ACC112 (cell line): ENCODE measurements around the gene VASH2.

Experiments
- H2AFZ ChIP-seq: fragments of 200-600 bp; sonication (generic); one replicate; pipeline ENCODE4 v1.6.0; 2017; ENCODE audit warnings: antibody characterized with exemption, low read length; ENCODE audit not compliant: unreplicated experiment
- H3K27ac ChIP-seq: fragments of 200-600 bp; sonication (generic); 2 replicates; pipeline ENCODE4 v1.5.1; 2014; ENCODE audit warnings: low read depth, mild to moderate bottlenecking, antibody characterized with exemption, low read length, moderate library complexity
- H3K27me3 ChIP-seq: fragments of 200-600 bp; sonication (generic); 2 replicates; pipeline ENCODE4 v1.6.1; 2014; ENCODE audit warnings: mild to moderate bottlenecking, antibody characterized with exemption, low read length, moderate library complexity, mixed read lengths; ENCODE audit not compliant: insufficient read depth
- H3K36me3 ChIP-seq: fragments of 200-600 bp; sonication (generic); 2 replicates; pipeline ENCODE4 v1.6.1; 2016; ENCODE audit warnings: mild to moderate bottlenecking, antibody characterized with exemption, low read length, moderate library complexity, mixed read lengths; ENCODE audit not compliant: insufficient read depth
- H3K4me1 ChIP-seq: fragments of 200-600 bp; sonication (generic); one replicate; pipeline ENCODE4 v1.6.1; 2016; ENCODE audit warnings: low read length, mixed read lengths; ENCODE audit not compliant: insufficient read depth, unreplicated experiment, control insufficient read depth
- H3K4me3 ChIP-seq: fragments of 200-600 bp; sonication (generic); 2 replicates; pipeline ENCODE4 v1.5.1; 2014; ENCODE audit warnings: mild to moderate bottlenecking, low read depth, low read length
- H3K79me2 ChIP-seq: fragments of 200-600 bp; sonication (generic); one replicate; pipeline ENCODE4 v1.6.0; 2016; ENCODE audit warnings: low read length; ENCODE audit not compliant: control insufficient read depth, unreplicated experiment, insufficient read depth

VASH2 gene

GRCh38 chr1:212945463-212946160 is 4.7 kb upstream of the VASH2 start:
- Histone ChIP-seq H3K4me1 (no peaks in the 10 kb centered on the region), H3K27me3 (0 out of 2 replicates have a peak, but pooled peaks cover 12% of the 10 kb centered on the region), H3K4me3 (no peak overlapping the region), H3K79me2 (no peaks in the 10 kb centered on the region), H2AFZ (no peak overlapping the region), H3K36me3 (no peaks in the 10 kb centered on the region), H3K27ac (no peak overlapping the region)

GRCh38 chr1:212946872-212947271 is 3.5 kb upstream of the VASH2 start:
- no peaks in the 10 kb centered on the region for H3K36me3 ChIP-seq
- no peak overlapping the region for H3K27ac ChIP-seq
- peaks cover 2% of the 10 kb centered on the region for H3K4me1 ChIP-seq
- peaks cover 18% of the 10 kb centered on the region for H3K27me3 ChIP-seq
- no peaks in the 10 kb centered on the region for H3K79me2 ChIP-seq
- H3K4me3 ChIP-seq: no peak overlapping the region
- H2AFZ ChIP-seq: no peak overlapping the region

DNA sequence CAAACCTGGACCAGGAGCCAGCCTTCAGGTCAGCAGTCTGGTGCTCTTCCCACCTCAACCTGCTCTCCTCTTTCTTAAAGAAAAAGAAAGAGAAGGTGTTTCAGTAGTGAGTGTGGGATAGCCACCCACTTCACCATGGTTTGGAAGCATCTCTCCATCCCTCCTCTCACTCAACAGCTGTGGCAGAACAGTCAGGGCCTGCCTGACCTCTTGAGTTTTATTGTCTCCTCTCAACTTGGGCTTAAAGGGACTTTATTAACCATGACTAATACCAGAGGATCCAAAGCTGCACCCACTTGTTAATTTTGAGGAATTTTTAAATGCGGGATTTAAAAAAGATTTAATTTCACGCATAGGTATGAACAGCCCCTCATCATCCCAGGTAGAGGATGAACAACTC is 570 bp upstream of the VASH2 start:
- H3K36me3 ChIP-seq: no peaks in the 10 kb centered on the region
- peaks cover 2% of the 10 kb centered on the region for H3K4me1 ChIP-seq
- H3K27ac ChIP-seq: no peak overlapping the region
- H3K27me3 ChIP-seq: peaks cover 27% of the 10 kb centered on the region
- peak overlapping the region; percentile 90 for H3K4me3 ChIP-seq
- H2AFZ ChIP-seq: peak overlapping the region; percentile 50
- no peaks in the 10 kb centered on the region for H3K79me2 ChIP-seq

- no peaks in the 10 kb centered on the region for H3K79me2 ChIP-seq
- H3K4me1 ChIP-seq: peaks cover 2% of the 10 kb centered on the region
- peaks cover 38% of the 10 kb centered on the region for H3K27me3 ChIP-seq
- H3K4me3 ChIP-seq: peak overlapping the region; percentile 90
- H3K36me3 ChIP-seq: no peaks in the 10 kb centered on the region
- no peak overlapping the region for H3K27ac ChIP-seq
- H2AFZ ChIP-seq: peak overlapping the region; percentile 88
These were observed 995 bp downstream of the VASH2 start for GRCh38 chr1:212951126-212951946.

GRCh38 chr1:212951947-212952640 is 1.8 kb downstream of the VASH2 start:
- H3K4me3 ChIP-seq: peak overlapping the region; percentile 90
- H2AFZ ChIP-seq: no peak overlapping the region
- no peak overlapping the region for H3K27ac ChIP-seq
- H3K4me1 ChIP-seq: peaks cover 2% of the 10 kb centered on the region
- H3K36me3 ChIP-seq: no peaks in the 10 kb centered on the region
- H3K79me2 ChIP-seq: no peaks in the 10 kb centered on the region
- peaks cover 45% of the 10 kb centered on the region for H3K27me3 ChIP-seq

GRCh38 chr1:212952641-212952976 is 2.3 kb downstream of the VASH2 start:
- Histone ChIP-seq H3K36me3 (no peaks in the 10 kb centered on the region), H3K4me1 (peaks cover 2% of the 10 kb centered on the region), H3K4me3 (no peak overlapping the region)

GRCh38 chr1:212953321-212953720 is 3.0 kb downstream of the VASH2 start:
- Histone ChIP-seq H2AFZ (no peak overlapping the region), H3K27ac (no peak overlapping the region), H3K36me3 (no peaks in the 10 kb centered on the region), H3K79me2 (no peaks in the 10 kb centered on the region), H3K4me3 (no peak overlapping the region), H3K27me3 (peaks cover 45% of the 10 kb centered on the region), H3K4me1 (peaks cover 2% of the 10 kb centered on the region)

More at GRCh38 chr1:212952641-212952976, 2.3 kb downstream of the VASH2 start:
- Histone ChIP-seq H2AFZ (no peak overlapping the region), H3K27ac (no peak overlapping the region), H3K79me2 (no peaks in the 10 kb centered on the region), H3K27me3 (peaks cover 45% of the 10 kb centered on the region)

DNA sequence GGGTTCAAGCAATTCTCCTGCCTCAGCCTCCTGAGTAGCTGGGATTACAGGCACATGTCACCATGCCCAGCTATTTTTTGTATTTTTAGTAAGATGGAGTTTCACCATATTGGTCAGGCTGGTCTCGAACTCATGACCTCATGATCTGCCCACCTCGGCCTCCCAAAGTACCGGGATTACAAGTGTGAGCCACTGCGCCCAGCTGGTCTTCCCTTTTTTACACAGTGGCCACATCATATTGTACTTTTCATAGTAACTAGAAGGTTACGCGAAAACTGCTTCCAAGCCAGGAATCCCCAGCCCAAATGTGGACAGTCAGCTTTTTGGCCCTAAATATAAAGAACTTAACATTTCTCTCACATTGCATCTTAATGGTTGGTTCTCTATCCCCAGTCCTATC is 4.2 kb downstream of the VASH2 start:
- no peak overlapping the region for H3K4me3 ChIP-seq
- no peak overlapping the region for H2AFZ ChIP-seq
- no peaks in the 10 kb centered on the region for H3K79me2 ChIP-seq
- no peak overlapping the region for H3K27ac ChIP-seq
- H3K4me1 ChIP-seq: peaks cover 2% of the 10 kb centered on the region
- H3K36me3 ChIP-seq: no peaks in the 10 kb centered on the region
- peaks cover 37% of the 10 kb centered on the region for H3K27me3 ChIP-seq

GRCh38 chr1:212955098-212955497 is 4.8 kb downstream of the VASH2 start:
- H3K27ac ChIP-seq: no peak overlapping the region
- H3K27me3 ChIP-seq: peaks cover 36% of the 10 kb centered on the region
- peaks cover 2% of the 10 kb centered on the region for H3K4me1 ChIP-seq
- H3K79me2 ChIP-seq: no peaks in the 10 kb centered on the region
- H3K36me3 ChIP-seq: no peaks in the 10 kb centered on the region
- H3K4me3 ChIP-seq: no peak overlapping the region
- H2AFZ ChIP-seq: no peak overlapping the region

DNA sequence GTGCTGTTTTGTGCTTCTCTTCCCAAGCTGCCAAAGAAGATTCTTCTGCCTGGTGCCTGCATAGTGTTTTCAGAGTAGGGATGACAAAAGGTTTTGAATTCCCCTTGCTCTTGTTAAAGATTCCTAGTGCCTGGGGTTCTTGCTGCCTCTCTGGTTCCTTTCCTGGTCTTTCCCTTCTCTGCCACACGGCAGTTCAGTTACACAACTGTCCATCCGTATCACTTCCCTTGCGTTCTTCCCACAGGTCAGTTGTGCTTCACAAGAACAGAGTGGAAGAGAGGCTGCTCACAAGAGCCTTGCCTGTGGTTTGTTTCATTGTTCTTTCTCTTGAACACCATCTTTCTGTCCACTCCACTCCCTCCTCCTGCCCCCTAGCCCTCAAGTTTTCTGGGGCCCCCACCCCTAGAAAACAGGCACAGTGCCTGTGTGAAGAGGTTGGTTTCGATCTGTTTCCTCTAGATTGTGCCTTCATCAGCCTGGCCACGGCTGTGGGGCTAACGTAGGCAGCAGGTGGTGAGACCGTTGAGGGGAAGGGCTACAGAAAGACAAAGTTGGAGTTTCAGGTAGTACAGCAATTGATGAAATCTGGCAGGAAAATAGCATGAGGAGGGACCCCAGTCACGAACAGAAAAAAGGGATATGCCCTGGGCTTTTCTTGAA is 5.8 kb downstream of the VASH2 start:
- Histone ChIP-seq H3K4me1 (peaks cover 2% of the 10 kb centered on the region), H3K27me3 (peaks cover 33% of the 10 kb centered on the region), H3K36me3 (no peaks in the 10 kb centered on the region), H3K27ac (no peak overlapping the region), H2AFZ (no peak overlapping the region), H3K4me3 (no peak overlapping the region), H3K79me2 (no peaks in the 10 kb centered on the region)
